GM18520 (cell line): ENCODE measurements around the gene ENTR1.
"Not testable (repeated sequence)": the region's sequence is repeated elsewhere in the genome, so short reads cannot be mapped to it uniquely, and the experiment has no call there.

ENCODE experiments used
- ATAC-seq: cut with Tn5 transposase; IDR thresholded peaks from one replicate; pipeline ENCODE4 v1.9.1; 2021; ENCODE audit not compliant: unreplicated experiment

ENTR1 gene

DNA sequence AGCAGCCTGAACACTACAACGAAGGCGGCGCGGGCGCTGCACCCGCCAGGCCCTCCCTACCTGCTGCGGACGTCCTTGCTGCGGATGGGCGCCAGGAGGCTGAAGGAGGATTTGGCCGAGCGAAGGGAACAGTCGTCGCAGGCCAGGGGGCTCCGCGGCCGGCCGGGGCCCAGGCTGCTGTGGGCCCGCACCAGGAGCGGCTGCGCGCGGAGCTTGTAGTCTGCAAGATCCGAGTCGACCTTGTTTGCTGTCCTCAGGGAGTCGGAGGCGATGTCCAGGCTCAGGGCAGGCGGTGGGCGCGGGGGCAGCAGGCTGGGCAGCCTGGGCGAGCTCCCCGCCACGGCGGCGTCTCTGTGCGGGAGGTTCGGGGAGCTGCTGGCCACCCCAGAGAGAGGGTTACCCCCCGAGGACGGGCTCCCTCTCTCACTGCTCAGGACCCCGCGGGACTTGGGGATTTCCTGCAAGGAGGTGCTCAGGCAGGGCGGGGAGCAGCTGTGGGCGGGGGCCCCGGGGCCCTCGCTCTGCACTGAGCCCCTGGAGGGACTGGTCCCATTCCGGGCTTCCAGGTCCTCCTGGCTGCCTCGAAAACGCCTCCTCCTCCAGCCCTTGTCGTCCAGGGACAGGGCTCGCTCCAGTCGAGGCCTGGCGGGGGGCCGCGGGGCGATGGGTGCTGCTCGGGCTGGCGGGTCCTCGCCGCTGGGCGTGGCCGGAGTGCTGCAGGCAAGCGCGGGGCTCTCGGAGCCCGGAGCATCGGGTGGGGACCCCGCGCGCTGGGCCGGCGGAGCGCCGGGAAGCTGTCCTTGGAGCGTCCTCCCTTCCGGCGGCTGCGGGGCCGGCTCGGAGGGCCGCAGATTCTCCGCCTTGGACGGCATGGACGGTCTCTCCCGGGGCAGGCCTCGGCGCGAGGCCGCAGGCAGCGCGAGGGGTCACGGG lies 28.4 kb upstream of the ENTR1 start:
- peak; percentile 27 for ATAC-seq

- no peak for ATAC-seq
Measured at GRCh38 chr9:136437839-136438547, 27.6 kb upstream of the ENTR1 start.

- no peak for ATAC-seq
Measured at GRCh38 chr9:136437430-136437829, 27.0 kb upstream of the ENTR1 start.

DNA sequence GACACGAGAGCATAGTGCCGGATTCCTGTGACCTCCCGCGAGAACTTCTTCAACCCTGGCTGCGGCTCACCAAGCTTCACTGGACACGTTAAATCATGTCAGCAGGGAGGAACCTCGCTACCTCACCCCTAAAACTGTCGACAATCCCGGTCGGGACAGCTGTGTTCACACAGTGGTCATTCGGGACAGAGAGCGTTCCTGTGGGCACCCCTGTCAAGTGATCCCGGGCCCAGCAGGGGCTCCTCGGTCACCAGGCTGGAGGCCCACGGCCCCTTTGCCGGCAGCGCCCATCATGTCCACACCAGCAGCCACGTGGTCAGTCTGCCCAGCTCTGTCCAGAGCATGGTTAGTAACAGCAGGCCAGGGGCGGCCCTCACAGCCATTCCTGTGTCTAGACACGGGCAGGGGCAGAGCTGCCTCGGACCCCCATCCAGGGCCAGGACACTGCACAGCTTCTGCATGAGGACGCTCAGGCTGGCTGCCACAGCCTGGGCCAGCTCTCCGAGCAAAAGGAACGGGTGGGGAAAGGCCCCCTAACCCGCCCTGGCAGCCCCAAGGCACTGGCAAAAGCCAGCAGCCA lies 25.7 kb upstream of the ENTR1 start:
- no peak for ATAC-seq

DNA sequence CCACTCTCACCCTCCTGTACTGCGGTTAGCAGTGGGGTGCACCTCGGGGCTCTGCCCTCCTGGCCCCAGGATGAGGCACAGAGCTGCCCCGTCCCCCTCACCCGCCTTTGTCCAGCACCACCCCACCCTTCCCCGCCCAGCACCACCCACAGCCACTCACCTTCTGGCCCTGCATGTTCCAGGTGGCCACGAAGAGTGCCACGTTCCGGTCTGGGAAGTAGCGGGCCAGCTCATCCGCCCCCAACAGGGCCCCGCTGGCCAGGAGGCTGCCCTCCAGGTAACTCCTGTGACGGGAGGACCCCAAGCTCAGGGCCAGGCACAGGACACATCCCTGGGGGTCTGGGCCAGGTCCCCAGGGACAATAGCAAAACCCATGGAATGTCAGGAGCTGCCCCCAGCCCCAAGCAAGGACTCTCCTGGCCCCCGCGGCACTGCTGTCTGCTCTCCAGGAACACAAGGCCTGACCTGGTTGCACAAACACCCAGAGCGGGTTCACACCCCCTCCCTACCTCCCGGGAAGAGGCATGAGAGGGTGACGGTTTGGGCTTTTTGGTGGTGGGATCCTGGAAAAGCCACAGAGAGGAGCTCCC lies 24.3 kb upstream of the ENTR1 start:
- no peak for ATAC-seq

DNA sequence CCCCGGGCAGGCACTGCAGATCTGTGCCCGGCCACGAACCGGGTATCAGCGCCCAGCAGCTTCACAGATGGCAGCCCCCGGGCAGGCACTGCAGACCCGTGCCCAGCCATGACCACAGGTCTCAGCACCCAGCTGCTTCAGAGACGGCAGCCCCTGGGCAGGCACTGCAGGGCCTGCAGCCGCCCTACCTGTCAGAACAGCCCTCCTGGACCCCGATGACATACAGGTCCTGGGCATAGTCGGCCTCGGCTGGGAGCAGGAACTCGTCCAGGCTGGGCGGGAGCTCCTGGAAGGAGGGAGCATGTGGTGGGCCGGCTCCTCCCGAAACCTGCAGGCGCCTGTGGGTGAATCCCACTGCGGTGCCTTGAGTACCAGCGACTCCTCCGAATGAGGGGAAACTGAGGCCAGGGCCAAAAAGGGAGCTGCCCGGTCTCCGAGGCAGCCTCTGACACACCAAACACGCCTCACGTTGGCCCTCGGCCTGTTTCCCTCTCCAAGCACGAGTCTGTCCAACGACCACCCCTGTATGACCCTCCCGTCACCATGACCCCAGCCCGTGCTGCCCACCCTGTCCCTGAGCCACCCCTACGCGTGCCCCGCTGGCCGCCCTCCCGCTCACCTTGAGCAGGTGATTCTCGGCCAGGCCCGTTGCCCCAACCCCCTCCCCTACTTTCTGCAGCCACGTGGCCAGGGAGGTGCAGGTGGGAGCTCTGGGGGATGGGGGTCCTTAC lies 23.6 kb upstream of the ENTR1 start:
- no peak for ATAC-seq

GRCh38 chr9:136433043-136433715 lies 22.8 kb upstream of the ENTR1 start:
- ATAC-seq = no peak

GRCh38 chr9:136432591-136432990 lies 22.2 kb upstream of the ENTR1 start:
- no peak for ATAC-seq

DNA sequence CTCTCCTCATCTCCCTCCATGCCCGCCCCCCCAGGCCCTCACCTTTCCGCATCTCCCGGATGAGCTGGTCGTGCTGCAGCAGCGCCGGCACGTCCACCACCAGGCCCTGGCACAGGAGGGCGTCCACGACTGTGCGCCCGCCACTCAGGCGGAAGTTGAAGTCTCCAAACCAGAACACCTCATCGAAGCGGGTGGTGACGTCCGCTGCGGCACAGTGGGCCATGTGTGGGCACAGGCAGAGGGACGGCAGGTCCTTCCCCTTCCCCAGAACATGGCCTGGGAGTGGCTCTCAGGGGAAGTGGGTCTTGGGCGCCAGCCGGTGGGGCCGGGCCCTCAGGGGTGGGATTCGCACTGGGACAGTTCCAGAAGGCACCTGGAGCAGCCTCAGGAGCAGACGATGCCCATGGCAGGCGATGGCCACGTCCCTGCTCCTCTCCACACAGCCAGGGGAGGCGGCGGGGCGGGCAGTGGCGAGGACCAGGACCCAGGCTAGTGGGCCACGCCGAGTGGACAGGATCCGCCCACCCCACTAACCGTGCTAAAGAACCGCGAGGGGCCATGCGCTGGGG lies 21.5 kb upstream of the ENTR1 start:
- ATAC-seq = no peak

- ATAC-seq = no peak
Measured at GRCh38 chr9:136430588-136431234, 20.3 kb upstream of the ENTR1 start.

GRCh38 chr9:136429683-136430491 lies 19.5 kb upstream of the ENTR1 start:
- ATAC-seq = no peak

DNA sequence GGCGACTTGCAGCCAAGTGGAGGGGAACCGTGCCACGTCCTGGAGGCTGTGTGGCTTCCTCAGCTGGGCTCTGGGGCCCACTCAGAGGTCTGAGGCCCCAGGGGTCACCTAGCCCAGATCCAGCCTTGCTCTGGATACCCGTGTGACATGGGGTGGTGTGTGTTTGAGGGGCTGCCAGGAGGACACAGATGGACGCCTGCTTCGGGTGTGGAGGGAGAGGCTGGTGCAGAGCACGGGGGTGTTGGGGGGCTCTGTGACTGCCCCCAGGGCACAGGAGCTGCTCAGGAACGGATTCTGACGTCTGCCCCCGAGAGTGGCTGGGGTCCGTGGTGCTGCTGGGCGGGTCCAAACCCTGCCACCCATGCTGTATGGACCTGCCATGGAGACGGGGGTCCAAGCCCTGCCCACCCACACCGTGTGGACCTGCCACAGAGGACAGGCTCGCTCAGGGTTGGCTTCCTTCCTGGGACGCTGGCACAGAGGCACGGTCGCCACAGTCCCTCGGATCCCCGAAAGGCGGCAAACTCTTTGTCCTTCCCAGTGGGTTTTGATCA lies 18.7 kb upstream of the ENTR1 start:
- ATAC-seq = no peak

GRCh38 chr9:136426787-136427186 lies 16.4 kb upstream of the ENTR1 start:
- ATAC-seq = no peak

DNA sequence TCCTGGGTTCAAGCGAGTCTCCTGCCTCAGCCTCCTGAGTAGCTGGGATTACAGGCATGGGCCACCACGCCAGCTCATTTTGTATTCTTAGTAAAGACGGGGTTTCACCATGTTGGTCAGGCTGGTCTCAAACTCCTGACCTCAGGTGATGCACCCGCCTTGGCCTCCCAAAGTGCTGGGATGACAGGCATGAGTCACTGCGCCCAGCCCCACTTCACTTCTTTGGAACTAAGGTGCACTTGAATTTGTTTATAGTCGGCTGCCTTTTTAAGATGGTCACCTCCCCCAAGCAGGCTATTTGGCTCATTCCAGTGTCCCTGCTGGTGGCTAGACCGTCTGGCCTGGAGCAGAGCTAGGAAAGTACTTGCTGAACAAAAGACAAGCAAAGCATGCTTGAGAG lies 15.0 kb upstream of the ENTR1 start:
- ATAC-seq = not testable (repeated sequence)

GRCh38 chr9:136424750-136425362 lies 14.4 kb upstream of the ENTR1 start:
- no peak for ATAC-seq

DNA sequence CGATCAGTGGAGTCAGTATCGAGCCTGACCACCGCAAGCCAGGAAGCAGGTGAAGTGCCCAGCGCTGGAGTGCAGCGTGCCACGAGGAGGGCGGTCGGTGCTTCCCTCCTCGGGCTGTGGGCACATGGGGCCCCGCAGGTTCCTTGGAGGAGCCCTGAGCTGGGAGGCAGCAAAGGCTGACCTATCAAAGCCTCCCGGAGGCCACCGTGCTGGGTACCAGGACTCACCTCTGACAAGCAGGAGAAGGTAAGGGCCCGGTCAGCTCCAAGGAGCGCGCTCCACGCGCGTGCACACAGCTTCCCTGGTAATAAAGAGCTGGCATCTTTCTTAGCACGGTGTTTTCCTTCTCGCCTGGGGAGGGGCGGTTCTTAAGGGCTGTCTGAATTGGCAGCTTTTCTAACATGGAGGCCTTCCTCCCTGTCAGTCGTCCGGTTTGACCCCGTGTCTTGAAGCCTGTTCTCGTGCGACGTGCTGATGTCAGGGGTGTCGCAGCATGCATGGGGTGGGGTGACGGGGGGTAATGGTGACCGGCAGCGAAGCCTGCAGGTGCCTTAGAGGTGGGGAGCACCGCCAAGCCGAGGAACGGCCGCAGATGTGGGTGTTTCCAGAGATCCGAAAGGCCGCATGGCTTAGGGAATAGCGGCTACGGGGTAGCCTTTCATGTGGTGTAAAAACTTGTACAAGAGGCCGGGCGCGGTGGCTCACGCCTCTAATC lies 13.2 kb upstream of the ENTR1 start:
- no peak for ATAC-seq

DNA sequence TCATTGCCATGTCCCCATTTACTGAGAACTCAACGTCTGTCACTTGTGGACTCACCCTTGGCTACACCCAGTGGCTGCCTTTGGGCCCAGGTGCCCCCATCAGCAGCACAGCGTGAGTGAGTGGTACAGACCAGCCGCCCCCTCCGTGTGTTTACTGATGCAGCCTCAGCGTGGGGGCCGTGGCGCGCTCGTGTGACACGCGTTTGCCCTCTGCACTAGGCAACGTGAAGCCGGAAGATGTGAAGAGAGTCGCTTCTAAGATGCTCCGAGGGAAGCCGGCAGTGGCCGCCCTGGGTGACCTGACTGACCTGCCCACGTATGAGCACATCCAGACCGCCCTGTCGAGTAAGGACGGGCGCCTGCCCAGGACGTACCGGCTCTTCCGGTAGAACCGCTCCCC lies 12.5 kb upstream of the ENTR1 start:
- no peak for ATAC-seq
